GM18499 (cell line): ENCODE measurements around the gene VAMP8.
"Not testable (repeated sequence)": the region's sequence is repeated elsewhere in the genome, so short reads cannot be mapped to it uniquely, and the experiment has no call there.

Experiments
- ATAC-seq: cut with Tn5 transposase; IDR thresholded peaks from one replicate; pipeline ENCODE4 v1.9.1; 2021; ENCODE audit warnings: moderate number of reproducible peaks; ENCODE audit not compliant: insufficient read depth, unreplicated experiment

The VAMP8 gene

DNA sequence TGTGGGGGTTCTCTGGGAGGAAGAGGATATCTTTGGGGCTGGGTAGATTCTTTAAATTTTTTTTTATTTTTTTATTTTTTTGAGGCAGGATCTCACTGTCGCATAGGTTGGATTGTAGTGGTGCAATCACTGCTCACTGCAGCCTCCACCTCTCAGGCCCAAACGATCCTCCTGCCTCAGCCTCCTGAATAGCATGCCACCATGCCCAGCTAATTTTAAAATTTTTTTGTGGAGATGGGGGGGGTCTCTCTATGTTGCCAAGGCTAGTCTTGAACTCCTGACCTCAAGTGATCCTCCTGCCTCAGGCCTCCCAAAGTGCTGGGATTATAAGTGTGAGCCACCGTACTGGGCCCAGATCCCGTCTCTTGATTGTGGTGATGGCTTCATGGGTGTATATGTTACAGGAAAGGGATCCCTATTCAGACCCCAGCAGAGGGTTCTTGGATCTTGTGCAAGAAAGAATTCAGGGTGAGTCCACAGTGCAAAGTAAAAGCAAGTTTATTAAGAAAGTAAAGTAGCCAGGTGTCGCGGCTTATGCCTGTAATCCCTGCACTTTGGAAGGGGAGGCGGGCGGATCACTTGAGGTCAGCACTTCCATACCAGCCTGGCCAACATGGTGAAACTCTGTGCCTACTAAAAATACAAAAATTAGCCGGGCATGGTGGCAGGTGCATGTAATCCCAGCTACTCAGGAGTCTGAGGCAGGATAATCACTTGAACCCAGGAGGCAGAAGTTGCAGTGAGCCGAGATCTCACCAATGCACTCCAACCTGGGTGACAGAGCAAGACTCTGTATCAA is 36.5 kb downstream of the VAMP8 start:
- no peak for ATAC-seq

DNA sequence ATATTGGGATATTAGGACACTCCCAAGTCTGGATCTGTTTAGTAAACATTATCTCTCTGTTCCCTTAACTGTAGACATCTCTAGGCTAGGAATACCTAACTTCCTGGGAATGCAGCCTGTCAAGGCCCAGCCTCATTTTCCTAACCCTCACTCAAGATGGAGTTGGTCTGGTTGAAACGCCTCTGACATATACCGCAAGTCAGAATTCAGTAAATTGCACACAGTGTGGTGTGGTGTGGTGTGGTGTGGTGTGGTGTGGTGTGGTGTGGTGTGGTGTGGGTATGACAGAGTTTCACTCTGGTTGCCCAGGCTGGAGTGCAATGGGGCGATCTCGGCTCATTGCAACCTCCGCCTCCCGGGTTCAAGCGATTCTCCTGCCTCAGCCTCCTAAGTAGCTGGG is 37.4 kb downstream of the VAMP8 start:
- not testable (repeated sequence) for ATAC-seq

DNA sequence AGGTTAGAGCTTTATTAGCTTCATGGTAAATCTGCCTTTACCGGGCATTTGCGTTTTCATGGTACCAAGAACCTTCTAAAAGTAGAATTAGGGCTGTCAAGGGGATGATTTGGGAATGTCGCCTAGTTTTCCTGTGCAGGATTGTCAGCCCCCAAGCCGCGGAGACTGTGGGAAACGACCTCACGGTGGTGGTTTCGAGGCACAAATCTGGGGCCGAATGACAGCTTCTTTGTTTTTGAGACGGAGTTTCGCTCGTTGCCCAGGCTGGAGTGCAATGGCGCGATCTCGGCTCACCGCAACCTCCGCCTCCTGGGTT is 38.0 kb downstream of the VAMP8 start:
- no peak for ATAC-seq

DNA sequence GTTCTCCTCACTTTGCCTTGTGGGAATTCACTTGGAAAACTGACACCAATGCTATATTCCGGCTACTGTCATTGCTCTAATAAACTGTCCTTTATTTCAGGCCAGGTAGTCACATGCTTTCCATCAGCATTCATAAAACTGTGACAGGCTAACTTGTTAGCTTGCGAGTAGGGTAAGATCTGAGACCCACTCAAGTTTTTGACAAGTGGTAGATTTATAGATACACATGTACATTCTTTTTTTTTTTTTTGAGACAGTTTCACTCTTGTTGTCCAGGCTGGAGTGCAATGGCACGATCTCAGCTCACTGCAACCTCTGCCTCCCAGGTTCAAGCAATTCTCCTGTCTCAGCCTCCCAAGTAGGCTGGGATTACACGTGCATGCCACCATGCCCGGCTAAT is 40.3 kb downstream of the VAMP8 start:
- not testable (repeated sequence) for ATAC-seq

DNA sequence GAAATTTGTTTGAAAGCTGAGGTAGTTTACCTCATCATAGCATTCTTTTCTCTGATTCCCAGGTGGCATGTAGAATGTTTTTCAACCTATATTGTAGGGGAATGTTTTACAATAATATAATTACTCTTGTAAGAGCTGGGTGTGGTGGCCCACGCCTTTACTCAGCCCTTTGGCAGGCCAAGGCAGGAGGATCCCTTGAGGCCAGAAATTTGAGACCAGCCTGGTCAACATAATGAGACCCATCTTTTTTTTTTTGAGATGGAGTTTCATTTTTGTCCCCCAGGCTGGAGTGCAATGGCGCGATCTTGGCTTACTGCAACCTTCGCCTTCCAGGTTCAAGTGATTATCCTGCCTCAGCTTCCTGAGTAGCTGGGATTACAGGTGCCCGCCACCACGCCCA is 42.2 kb downstream of the VAMP8 start:
- ATAC-seq, result no peak

DNA sequence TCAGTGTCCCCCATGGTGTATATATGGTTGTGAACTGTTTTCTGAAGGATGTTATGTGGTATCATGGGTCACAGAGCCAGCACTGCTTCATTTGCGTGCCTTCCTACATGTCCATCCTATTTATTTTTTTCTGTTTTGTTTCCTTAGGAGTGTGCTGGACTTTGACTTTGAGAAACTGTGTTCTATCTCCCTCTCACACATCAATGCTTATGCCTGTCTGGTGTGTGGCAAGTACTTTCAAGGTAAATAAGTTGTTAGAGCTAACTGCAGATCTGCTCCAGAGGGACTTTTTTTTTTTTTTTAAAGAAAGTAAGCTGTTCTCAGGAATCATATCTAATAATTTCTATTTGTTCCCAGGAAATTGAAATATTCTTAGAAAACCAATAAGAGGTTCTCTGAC is 44.0 kb downstream of the VAMP8 start:
- ATAC-seq, result no peak

DNA sequence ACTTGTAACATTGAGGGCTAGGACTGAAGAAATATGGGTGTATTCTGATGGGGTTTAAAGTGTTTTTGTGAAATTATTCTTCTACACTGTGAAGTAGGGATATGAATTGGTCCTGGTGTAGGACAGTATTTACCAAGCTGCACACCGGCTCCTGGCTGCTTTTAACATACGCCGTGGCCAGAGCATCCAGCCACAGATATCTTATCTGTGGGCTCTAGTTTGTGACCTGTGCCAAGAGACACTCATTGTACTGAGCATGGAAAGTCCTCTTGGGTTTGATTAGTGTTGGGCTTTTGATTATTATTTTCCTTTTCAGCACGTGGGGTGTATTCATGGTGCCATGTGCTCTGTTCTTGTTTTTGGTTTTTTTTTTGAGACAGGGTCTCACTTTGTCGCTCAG is 46.6 kb downstream of the VAMP8 start:
- ATAC-seq, result no peak

DNA sequence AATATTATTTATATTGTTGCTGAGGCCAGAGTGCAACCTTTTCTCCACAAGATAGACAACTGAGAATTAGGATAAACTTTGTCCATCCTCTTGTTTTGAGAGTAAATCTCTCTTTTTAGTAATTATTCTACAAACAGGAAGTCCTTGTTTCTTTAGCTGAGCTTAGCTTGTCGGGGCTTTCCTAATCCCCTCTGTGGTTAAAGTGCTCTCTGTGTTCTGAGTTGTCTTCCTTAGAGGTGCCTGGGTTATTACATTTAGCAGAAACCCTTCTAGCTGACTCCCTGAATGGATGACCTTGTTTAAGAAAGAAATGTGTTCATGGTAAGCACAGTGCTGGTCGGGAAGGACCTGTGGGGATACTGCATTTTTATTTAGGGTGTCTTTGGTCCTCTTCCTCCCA is 51.3 kb downstream of the VAMP8 start:
- ATAC-seq, result no peak

DNA sequence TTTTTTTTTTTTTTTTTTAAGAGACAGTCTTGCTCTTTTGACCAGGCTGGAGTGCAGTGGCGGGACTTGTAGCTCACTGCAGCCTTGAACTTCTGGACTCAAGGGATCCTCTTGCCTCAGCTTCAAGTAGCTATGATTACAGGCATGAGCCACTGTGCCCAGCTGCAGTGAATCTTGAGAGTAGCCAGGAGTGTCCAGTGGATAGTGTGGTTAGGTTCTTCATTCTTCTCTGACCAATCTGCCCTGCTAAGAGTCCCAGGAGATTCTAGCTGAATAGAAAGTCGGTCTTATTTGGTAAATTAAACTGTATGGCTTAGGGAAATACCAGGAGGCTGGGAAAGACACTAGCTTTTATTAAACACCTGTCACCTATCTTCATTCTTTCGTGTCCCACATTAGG is 53.9 kb downstream of the VAMP8 start:
- ATAC-seq, result no peak
